ENCODE results near the gene NSUN3.
A peak's percentile ranks its signal among the peaks of the same experiment; 100 is the strongest.

NSUN3 gene

DNA sequence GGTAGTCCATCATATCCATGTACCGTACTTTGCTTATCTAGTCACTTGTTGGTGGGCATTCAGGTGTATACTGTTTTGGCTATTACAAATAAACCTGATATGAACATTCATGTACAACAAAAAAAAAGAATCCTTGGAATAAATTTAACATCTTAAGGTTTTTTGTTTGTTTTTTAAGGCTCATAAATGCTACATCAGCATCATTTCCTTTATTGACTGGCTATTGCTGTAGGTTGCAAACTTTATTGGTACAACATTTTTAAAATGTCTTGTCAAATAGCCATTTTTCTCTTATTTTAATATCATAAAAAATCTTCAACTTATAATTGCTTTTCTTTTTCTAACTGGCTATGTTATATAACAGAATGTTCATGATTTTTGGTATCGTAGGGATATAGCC, 16.3 kb upstream of the NSUN3 start:
- H3K27ac ChIP-seq (ENCODE audit: low read depth, low read length), result no peak overlapping the region
- H3K4me1 ChIP-seq (ENCODE audit: insufficient read depth, low read length), result no peaks in the 10 kb centered on the region
- no peaks in the 10 kb centered on the region for H3K36me3 ChIP-seq (ENCODE audit: insufficient read depth, low read length)
- H3K27me3 ChIP-seq (ENCODE audit: control insufficient read depth in 1 of 2, insufficient read depth in 2 of 2, low read length in 2 of 2), result no peaks in the 10 kb centered on the region
- H3K4me3 ChIP-seq (ENCODE audit: low read depth in 1 of 2, low read length in 2 of 2), result no peak overlapping the region
- no peak overlapping the region for H3K9ac ChIP-seq (ENCODE audit: low read length)
- no peaks in the 10 kb centered on the region for H3K9me3 ChIP-seq (ENCODE audit: low read length)

DNA sequence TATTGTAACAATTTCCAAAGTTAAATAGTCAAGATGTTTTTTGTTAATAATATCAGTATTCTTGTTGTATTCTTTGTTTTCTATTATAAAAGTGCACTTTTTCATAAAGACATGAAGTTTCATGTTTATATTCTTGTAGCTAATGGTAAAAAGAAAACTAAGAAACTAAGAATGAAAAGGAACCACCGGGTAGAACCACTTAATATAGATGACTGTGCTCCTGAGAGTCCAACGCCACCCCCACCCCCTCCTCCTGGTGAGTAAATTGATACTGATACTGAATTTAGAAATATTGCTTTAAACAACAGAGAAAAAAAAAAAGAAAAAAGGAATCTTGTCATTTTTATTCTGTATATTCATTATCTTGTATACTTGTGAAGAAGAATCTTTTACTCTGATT, 13.6 kb upstream of the NSUN3 start:
- Histone ChIP-seq H3K36me3 (ENCODE audit: insufficient read depth, low read length) (no peaks in the 10 kb centered on the region), H3K27ac (ENCODE audit: low read depth, low read length) (no peak overlapping the region), H3K9me3 (ENCODE audit: low read length) (no peaks in the 10 kb centered on the region), H3K9ac (ENCODE audit: low read length) (no peak overlapping the region), H3K4me1 (ENCODE audit: insufficient read depth, low read length) (no peaks in the 10 kb centered on the region), H3K27me3 (ENCODE audit: control insufficient read depth in 1 of 2, insufficient read depth in 2 of 2, low read length in 2 of 2) (no peaks in the 10 kb centered on the region), H3K4me3 (ENCODE audit: low read depth in 1 of 2, low read length in 2 of 2) (no peak overlapping the region)

DNA sequence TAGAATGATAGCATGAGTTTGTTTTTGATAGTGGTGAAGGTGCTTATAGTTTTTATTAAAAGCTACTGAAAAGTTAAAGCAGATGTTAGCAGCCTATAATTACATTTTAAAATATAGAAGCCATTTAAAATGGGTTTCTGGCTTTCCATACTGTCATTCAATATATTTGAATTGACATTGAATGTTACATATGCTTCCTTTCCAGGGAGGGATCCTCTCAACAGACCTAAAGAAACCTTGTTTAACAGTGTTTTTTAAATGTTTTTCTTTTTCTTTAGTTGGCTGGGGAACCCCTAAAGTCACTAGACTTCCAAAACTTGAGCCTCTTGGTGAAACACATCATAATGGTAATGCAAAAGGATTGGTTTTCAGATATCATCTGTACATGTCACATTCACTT, 12.3 kb upstream of the NSUN3 start:
- H3K27me3 ChIP-seq (ENCODE audit: control insufficient read depth in 1 of 2, insufficient read depth in 2 of 2, low read length in 2 of 2), result no peaks in the 10 kb centered on the region
- H3K4me1 ChIP-seq (ENCODE audit: insufficient read depth, low read length), result no peaks in the 10 kb centered on the region
- no peaks in the 10 kb centered on the region for H3K9me3 ChIP-seq (ENCODE audit: low read length)

GRCh38 chr3:94061297-94061696, 1.6 kb upstream of the NSUN3 start:
- Histone ChIP-seq H3K9ac (ENCODE audit: low read length) (no peak overlapping the region), H3K27ac (ENCODE audit: low read depth, low read length) (no peak overlapping the region), H3K9me3 (ENCODE audit: low read length) (no peaks in the 10 kb centered on the region), H3K36me3 (ENCODE audit: insufficient read depth, low read length) (peaks cover 9% of the 10 kb centered on the region), H3K27me3 (ENCODE audit: control insufficient read depth in 1 of 2, insufficient read depth in 2 of 2, low read length in 2 of 2) (no peaks in the 10 kb centered on the region), H3K4me1 (ENCODE audit: insufficient read depth, low read length) (peaks cover 9% of the 10 kb centered on the region), H3K4me3 (ENCODE audit: low read depth in 1 of 2, low read length in 2 of 2) (no peak overlapping the region)

More for the DNA sequence above, 12.3 kb upstream of the NSUN3 start:
- no peak overlapping the region for H3K4me3 ChIP-seq (ENCODE audit: low read depth in 1 of 2, low read length in 2 of 2)
- no peak overlapping the region for H3K9ac ChIP-seq (ENCODE audit: low read length)
- H3K36me3 ChIP-seq (ENCODE audit: insufficient read depth, low read length), result no peaks in the 10 kb centered on the region
- H3K27ac ChIP-seq (ENCODE audit: low read depth, low read length), result no peak overlapping the region

DNA sequence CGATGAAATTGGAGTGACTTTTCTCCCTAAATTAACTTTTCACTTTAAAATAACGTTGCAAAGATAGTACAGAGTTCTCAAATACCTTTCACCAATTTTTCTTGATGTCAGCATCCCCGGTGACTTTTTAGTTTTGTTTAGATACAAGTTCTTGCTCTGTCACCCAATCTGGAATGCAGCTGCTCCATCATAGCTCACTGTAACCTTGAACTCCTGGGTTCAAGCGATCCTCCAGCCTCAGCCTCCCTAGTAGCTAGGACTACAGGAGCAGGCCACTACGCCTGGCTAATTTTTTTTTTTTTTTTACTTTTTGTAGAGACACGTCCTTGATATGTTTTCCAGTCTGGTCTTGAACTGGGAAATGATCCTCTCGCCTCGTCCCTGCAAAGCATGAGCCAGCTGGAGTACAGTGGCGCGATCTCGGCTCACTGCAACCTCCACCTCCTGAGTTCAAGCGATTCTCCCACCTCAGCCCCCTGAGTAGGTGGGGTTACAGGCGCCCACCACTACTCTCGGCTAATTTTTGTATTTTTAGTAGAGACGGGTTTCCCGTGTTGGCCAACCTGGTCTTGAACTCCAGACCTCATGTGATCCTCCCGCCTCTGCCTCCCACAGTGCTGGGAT, 747 bp downstream of the NSUN3 start:
- Histone ChIP-seq H3K9ac (ENCODE audit: low read length) (peak overlapping the region; percentile 74), H3K27ac (ENCODE audit: low read depth, low read length) (peak overlapping the region; percentile 93), H3K9me3 (ENCODE audit: low read length) (no peaks in the 10 kb centered on the region), H3K36me3 (ENCODE audit: insufficient read depth, low read length) (peaks cover 13% of the 10 kb centered on the region), H3K4me3 (ENCODE audit: low read depth in 1 of 2, low read length in 2 of 2) (peak overlapping the region; percentile 35 to 93), H3K27me3 (ENCODE audit: control insufficient read depth in 1 of 2, insufficient read depth in 2 of 2, low read length in 2 of 2) (no peaks in the 10 kb centered on the region), H3K4me1 (ENCODE audit: insufficient read depth, low read length) (peaks cover 9% of the 10 kb centered on the region)

DNA sequence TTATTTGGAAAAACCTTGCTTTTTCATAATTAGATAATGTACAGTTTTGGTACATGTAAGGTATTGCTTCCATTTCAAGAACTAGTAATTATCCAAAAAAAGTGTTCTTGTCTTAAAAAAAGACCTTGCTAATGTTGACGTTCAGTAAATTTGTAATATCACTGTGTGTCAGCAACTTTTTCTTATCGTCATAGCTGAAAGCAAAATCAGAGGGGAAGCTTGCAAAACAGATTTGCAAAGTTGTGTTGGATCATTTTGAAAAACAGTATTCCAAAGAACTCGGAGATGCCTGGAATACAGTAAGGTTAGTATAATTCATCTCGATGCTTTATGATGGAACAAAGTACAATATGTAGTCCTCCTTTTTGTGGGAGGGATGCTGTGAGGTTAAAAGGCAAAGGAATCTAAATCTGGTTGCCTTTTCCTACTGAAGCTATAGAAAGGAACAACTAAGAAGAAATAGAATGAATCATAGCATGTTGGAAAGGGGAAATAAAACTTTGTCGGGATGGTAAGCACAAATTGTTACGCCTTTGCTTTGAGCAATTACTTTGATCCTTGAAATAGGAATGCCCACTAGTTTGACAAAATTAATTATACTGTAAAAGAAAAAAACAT, 1.5 kb downstream of the NSUN3 start:
- no peak overlapping the region for H3K9ac ChIP-seq (ENCODE audit: low read length)
- H3K4me3 ChIP-seq (ENCODE audit: low read depth in 1 of 2, low read length in 2 of 2), result peak overlapping the region in 1 of 2 donors; percentile 93
- H3K27ac ChIP-seq (ENCODE audit: low read depth, low read length), result no peak overlapping the region

GRCh38 chr3:94065122-94065521, 2.3 kb downstream of the NSUN3 start:
- Histone ChIP-seq H3K4me1 (ENCODE audit: insufficient read depth, low read length) (peaks cover 14% of the 10 kb centered on the region), H3K9ac (ENCODE audit: low read length) (no peak overlapping the region), H3K4me3 (ENCODE audit: low read depth in 1 of 2, low read length in 2 of 2) (no peak overlapping the region), H3K36me3 (ENCODE audit: insufficient read depth, low read length) (peaks cover 9% of the 10 kb centered on the region), H3K27ac (ENCODE audit: low read depth, low read length) (no peak overlapping the region), H3K9me3 (ENCODE audit: low read length) (no peaks in the 10 kb centered on the region), H3K27me3 (ENCODE audit: control insufficient read depth in 1 of 2, insufficient read depth in 2 of 2, low read length in 2 of 2) (no peaks in the 10 kb centered on the region)

More for the DNA sequence above, 1.5 kb downstream of the NSUN3 start:
- Histone ChIP-seq H3K27me3 (ENCODE audit: control insufficient read depth in 1 of 2, insufficient read depth in 2 of 2, low read length in 2 of 2) (no peaks in the 10 kb centered on the region), H3K4me1 (ENCODE audit: insufficient read depth, low read length) (peaks cover 14% of the 10 kb centered on the region), H3K36me3 (ENCODE audit: insufficient read depth, low read length) (peaks cover 13% of the 10 kb centered on the region), H3K9me3 (ENCODE audit: low read length) (no peaks in the 10 kb centered on the region)

GRCh38 chr3:94065819-94066480, 3.1 kb downstream of the NSUN3 start:
- Histone ChIP-seq H3K4me1 (ENCODE audit: insufficient read depth, low read length) (peaks cover 14% of the 10 kb centered on the region), H3K4me3 (ENCODE audit: low read depth in 1 of 2, low read length in 2 of 2) (no peak overlapping the region), H3K27ac (ENCODE audit: low read depth, low read length) (no peak overlapping the region), H3K36me3 (ENCODE audit: insufficient read depth, low read length) (peaks cover 4% of the 10 kb centered on the region), H3K27me3 (ENCODE audit: control insufficient read depth in 1 of 2, insufficient read depth in 2 of 2, low read length in 2 of 2) (no peaks in the 10 kb centered on the region), H3K9ac (ENCODE audit: low read length) (no peak overlapping the region), H3K9me3 (ENCODE audit: low read length) (no peaks in the 10 kb centered on the region)

DNA sequence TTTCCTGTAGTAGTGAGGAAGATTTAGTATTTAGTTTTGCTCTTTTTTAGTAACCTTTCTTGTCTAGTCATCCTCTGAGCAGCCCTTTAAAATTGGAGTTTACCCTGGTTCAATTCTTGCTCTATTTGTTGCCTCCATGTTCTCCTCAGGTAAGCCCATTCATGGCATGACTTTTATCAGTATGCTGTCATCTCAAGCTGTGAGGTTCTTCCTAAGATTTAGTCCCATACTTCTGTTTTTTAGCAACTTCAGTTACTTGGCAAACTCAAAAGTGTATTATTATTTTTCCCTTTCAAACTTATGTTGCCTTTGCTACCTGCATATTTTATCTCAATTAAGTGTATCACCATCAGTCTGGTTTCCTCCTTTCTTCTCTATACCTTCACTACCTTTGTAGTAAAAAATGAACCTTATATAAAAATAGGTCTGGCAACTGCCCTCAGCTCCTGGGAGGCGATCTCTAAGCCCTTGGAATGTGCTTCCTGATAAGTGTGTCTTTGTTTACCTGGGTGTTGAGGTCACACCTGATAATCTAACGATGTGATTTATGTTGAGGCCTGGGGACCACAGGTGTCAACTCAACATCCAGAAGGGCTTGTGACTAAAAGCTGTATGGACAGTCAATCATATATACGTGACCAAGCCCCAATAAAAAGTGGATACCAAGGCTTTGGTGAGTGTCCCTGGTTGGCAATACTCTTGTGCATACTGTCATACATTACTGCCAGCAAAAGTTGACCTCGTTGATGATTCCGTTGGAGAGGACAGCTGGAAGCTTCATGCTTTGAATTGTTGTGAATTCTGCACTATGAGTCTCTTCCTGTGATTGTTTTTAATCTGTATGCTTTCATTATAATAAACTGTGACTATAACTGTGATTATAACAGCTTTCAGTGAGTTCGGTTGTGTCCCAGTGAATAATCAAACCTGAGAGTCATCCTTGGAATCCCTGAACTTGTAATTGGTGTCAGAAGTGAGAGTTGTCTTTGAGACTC, 3.9 kb downstream of the NSUN3 start:
- H3K9me3 ChIP-seq (ENCODE audit: low read length), result no peaks in the 10 kb centered on the region
- H3K27ac ChIP-seq (ENCODE audit: low read depth, low read length), result no peak overlapping the region
- no peak overlapping the region for H3K9ac ChIP-seq (ENCODE audit: low read length)
- peaks cover 6% of the 10 kb centered on the region for H3K36me3 ChIP-seq (ENCODE audit: insufficient read depth, low read length)
- H3K4me1 ChIP-seq (ENCODE audit: insufficient read depth, low read length), result peaks cover 14% of the 10 kb centered on the region
- no peak overlapping the region for H3K4me3 ChIP-seq (ENCODE audit: low read depth in 1 of 2, low read length in 2 of 2)
- H3K27me3 ChIP-seq (ENCODE audit: control insufficient read depth in 1 of 2, insufficient read depth in 2 of 2, low read length in 2 of 2), result no peaks in the 10 kb centered on the region

GRCh38 chr3:94069194-94069813, 6.4 kb downstream of the NSUN3 start:
- Histone ChIP-seq H3K4me1 (ENCODE audit: insufficient read depth, low read length) (peaks cover 7% of the 10 kb centered on the region), H3K36me3 (ENCODE audit: insufficient read depth, low read length) (peaks cover 12% of the 10 kb centered on the region), H3K9ac (ENCODE audit: low read length) (no peak overlapping the region), H3K27ac (ENCODE audit: low read depth, low read length) (no peak overlapping the region), H3K4me3 (ENCODE audit: low read depth in 1 of 2, low read length in 2 of 2) (no peak overlapping the region), H3K27me3 (ENCODE audit: control insufficient read depth in 1 of 2, insufficient read depth in 2 of 2, low read length in 2 of 2) (no peaks in the 10 kb centered on the region), H3K9me3 (ENCODE audit: low read length) (no peaks in the 10 kb centered on the region)
